T-helper 1 cell treated with Interleukin-12 subunit alpha and Interleukin-12 subunit beta and Interleukin-4 antibody, amounts not matched to agents 30 ng/mL and 1 ng/mL, for 36 hours (primary cell): ENCODE data around the gene TNFRSF6B. TPM values are rescaled to one million over a fixed set of nuclear protein-coding genes. Genes with fewer than 3 reads are reported as not detected.
"Not testable (repeated sequence)": the region's sequence is repeated elsewhere in the genome, so short reads cannot be mapped to it uniquely, and the experiment has no call there.

ENCODE experiments used
- intact Hi-C: fragments of 100-400 bp; cut with micrococcal nuclease; formaldehyde crosslinking; loops from one replicate; pipeline ENCODE4 v1.15.1; 2024
- total RNA-seq: library from RNA; stranded (reverse); gene quantifications from 2 replicates; pipeline ENCODE4 v1.2.3, GENCODE V29; 2022

Gene TNFRSF6B
- total RNA-seq, 1 donor from 2014 or later, result not detected

DNA sequence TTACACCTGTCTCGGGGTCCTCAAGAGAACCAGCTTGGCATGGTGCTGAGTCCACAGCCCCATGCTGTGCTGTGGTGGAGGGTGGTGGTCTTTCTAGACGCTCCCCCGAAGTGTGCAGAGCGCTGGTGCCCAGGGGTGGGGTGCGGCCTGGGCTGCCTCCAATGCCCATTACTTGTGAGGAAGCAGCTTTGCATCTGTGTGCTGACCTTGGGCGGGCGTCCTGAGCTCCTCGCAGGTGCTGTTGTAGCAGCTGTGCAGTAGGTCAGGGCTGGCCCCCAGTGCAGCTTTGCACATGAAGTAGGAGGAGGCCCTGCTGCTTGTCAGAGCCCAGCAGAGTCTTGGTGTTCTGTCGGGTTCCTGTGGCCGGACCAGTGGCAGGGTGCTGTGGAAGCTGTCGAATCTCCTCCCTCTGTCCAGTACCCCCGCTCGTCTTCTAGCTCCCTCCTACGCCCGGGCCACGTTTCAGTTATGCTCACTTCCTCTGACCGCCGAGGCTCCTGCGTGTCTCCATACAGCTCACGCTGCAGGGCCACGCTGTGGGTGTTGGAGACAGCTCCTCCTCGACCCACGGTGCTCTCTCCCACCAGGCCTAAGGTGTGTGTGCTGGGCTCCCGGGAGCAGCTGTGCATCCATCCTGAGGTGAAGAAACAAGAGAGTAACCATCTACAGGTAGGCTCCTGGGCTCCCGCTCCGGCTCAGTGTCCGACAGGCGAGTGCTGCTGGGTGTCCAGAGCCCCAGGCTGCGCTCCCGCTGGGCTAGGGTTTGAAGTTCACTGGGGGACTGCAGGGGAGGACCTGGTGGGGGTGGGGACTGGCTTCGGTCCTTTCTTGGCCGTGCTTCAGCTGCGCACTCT lies 34.3 kb upstream of the TNFRSF6B start:
- intact Hi-C loops, result no loop called here

GRCh38 chr20:63662813-63663189 lies 33.7 kb upstream of the TNFRSF6B start:
- intact Hi-C loops, result no loop called here

DNA sequence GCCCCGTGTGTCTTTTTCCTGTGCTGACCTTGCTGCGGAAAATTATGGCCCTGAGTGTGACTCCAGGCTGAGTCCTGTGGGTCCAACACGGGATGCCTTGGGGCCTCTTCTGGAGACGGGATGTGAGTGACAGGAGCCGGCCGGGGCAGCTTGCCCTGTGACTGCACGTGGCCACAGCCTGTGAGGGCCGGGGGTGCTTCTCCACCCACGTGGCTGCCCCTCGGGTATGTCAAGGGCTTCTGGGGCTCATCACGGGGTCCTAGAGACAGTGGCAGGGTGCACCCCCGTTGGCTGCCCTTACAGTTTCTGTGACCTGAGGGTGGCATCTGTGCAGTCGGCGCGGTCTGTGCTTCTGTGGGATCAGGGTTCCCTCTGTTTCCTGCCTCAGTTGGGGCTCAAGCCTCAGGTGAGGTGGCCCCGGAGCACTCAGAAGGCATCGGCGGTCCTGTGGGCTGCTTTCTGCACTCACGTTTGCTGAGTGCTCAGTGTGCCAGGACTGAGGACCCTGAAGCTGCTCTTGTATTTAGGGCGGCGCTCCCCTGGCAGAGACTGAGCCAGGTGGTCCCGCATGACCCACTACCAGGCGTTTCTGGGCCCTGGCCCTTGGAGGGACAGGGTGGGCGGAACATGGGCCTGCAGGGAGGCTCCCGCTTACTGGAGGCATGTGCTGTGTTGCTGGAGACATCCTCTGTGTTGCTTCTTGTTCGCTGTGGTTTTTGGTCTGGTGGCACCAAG lies 33.0 kb upstream of the TNFRSF6B start:
- intact Hi-C loops, result no loop called here

GRCh38 chr20:63664143-63664851 lies 32.2 kb upstream of the TNFRSF6B start:
- intact Hi-C loops, result no loop called here

- intact Hi-C loops, result no loop called here
These were observed 31.4 kb upstream of the TNFRSF6B start for GRCh38 chr20:63664861-63665594.

DNA sequence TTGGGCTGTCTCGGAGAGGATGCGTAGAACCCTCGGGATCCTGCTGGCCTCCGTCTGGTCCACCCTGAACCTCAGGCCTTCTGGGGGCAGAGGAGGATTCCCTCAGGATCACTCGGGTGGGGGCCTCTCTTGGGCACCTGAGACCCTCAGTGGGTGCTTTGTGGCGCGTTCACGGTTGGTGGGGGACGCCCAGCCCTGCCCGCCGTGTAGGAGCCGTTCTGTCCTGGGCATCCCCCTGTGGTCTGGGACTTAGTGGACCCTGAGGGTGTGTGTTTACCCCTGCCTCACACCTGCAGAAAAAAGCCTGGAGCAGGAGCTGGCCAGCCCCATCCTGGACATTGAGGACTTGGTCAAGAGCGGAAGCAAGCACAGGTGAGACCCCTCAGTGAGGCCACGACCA lies 30.7 kb upstream of the TNFRSF6B start:
- intact Hi-C loops, result no loop called here

GRCh38 chr20:63667858-63668257 lies 28.6 kb upstream of the TNFRSF6B start:
- intact Hi-C loops, result no loop called here

GRCh38 chr20:63668351-63668750 lies 28.1 kb upstream of the TNFRSF6B start:
- intact Hi-C loops, result no loop called here

- intact Hi-C loops, result not testable (repeated sequence)
These were observed 24.8 kb upstream of the TNFRSF6B start for GRCh38 chr20:63671695-63672094.

- intact Hi-C loops, result no loop called here
These were observed 23.8 kb upstream of the TNFRSF6B start for GRCh38 chr20:63672666-63673065.

DNA sequence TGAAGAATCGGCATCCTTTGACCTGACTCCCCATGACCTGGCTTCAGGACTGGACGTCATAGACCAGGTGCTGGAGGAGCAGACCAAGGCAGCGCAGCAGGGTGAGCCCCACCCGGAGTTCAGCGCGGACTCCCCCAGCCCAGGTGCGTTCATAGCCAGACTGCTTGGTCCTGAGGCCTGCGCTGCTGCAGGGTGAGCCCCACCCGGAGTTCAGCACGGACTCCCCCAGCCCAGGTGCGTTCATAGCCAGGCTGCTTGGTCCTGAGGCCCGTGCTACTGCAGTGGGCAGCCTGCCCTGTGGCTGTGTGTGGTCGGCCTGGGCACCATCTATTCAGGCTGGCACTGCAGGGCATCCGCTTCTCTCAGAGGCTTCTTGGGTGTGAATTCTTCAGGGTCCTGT lies 22.5 kb upstream of the TNFRSF6B start:
- intact Hi-C loops, result no loop called here

- intact Hi-C loops, result no loop called here
These were observed 20.6 kb upstream of the TNFRSF6B start for GRCh38 chr20:63675681-63676368.

GRCh38 chr20:63678071-63678470 lies 18.4 kb upstream of the TNFRSF6B start:
- intact Hi-C loops, result no loop called here

- intact Hi-C loops, result no loop called here
These were observed 17.6 kb upstream of the TNFRSF6B start for GRCh38 chr20:63678667-63679465.

GRCh38 chr20:63679799-63680305 lies 16.6 kb upstream of the TNFRSF6B start:
- intact Hi-C loops, result no loop called here

- intact Hi-C loops, result no loop called here
These were observed 16.0 kb upstream of the TNFRSF6B start for GRCh38 chr20:63680427-63680826.

DNA sequence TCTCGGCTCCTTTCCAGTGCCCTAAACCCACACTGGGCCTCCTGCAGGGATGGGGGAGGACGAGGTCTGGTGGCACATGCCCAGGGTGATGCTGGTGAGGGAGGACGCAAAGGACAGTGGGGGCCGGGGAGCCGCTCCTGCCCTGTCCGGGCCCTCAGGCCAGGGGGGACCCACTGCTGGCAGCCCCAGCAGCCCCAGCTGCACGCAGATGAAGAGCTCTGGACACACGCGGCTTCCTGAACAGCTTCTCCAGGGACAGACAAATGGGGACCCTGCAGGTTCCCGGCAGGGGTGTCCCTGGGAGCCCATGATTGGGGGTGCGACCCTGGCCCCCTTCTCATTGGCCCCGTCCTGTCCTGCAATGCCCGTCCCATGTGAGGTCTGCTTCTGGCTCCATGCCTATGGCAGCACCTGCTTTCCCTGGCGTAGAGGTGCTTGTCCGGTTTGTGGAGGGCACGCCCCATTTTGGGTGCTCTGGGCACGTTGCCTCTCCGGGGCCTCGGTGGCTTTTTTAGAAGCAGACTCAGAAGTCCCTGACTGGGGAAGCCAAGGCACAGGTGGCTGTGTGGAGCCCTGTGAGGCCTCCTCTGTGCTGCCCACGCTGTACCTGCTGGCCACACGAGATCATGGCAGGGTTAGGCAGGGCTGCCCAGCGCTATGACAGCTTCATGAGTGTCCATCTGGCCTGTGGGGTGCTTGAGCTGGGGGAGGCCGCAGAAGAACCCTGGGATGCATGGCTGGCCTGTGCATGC lies 15.4 kb upstream of the TNFRSF6B start:
- intact Hi-C loops, result no loop called here

- intact Hi-C loops, result no loop called here
These were observed 14.8 kb upstream of the TNFRSF6B start for GRCh38 chr20:63681609-63682142.
